GM13976 (cell line): ENCODE results near the gene RBP2.

Experiments used
- DNase-seq: peaks from one replicate; pipeline ENCODE4 v3.0.0; 2012; ENCODE audit warnings: low spot score
- CTCF ChIP-seq: IDR thresholded peaks from 2 replicates; pipeline ENCODE4 v1.5.1; 2012; ENCODE audit warnings: borderline replicate concordance, mild to moderate bottlenecking; ENCODE audit not compliant: insufficient read depth; ENCODE audit errors: extremely low read depth, missing control alignments, control extremely low read depth
- in situ Hi-C: fragments of 300-500 bp; cut with MboI; formaldehyde crosslinking; loops from one replicate; pipeline ENCODE4 v1.12.0; 2022; ENCODE audit warnings: low sequenced_read_pairs, mixed read lengths, inconsistent platforms; ENCODE audit not compliant: unreplicated experiment

Gene RBP2

DNA sequence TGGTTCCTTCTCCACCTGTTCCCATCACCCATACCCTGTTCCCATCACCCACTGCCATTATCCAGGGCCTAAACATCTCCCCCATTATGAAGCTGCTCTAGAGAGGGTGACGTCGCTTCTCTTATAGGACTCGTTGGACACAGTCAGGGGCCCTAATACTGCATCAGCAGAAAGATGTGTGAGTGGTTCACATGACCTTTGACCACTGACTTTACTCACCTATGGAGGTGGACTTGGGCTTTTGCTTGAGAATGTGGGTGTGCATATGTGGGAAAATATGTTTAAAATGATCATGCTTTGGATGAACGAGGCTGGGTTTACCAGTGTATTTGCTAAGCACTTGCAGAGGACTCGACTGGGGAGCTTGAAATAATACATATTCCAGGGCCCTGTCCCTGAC, 26.8 kb downstream of the RBP2 start:
- TF ChIP-seq CTCF, result no peak
- DNase-seq, result no peak
- in situ Hi-C loops, result no loop called here

GRCh38 chr3:139448104-139448503, 28.2 kb downstream of the RBP2 start:
- in situ Hi-C loops, result no loop called here
- TF ChIP-seq CTCF, result no peak
- DNase-seq, result no peak

DNA sequence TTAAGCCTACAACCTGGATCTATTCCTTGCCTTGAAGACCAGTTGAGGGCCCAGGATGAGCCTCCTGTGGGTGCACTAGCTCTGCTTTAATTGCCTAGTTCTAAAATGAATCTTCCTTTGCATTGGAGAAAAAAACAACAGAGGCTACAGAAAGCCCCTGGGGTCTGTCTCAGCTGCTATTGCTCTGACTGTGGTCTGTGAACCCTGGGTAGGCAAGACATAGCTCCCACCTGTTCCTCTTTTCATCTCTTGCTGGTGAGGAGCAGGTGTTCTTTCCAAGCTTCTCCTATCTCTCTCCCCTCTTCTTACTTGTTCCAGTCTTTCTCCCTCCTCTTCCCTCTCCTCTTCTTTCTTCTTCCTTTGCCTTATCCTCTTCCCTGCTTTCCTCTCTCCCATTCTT, 28.8 kb downstream of the RBP2 start:
- in situ Hi-C loops, result no loop called here
- no peak for DNase-seq
- no peak for TF ChIP-seq CTCF

DNA sequence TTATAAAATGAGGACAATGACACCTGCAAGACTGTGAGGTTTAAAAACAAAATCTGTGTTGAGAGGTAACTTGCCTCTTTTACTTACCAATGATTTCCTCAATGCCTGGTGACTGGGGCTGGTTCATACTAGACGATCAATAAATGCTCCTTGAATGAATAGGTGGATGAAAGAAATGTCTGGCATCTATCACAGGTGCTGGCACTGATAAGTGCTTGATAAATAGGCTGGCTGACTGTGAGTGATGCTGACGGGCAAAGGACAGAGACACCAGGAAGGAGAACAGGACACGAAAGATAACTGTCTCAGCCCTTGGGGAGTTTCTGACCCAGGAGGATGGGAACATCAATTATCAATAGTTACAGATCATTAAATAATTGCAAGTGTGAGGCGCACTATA, 31.9 kb downstream of the RBP2 start:
- no peak for TF ChIP-seq CTCF
- in situ Hi-C loops, result no loop called here
- no peak for DNase-seq

GRCh38 chr3:139443186-139443585, 33.1 kb downstream of the RBP2 start:
- no peak for TF ChIP-seq CTCF
- in situ Hi-C loops, result no loop called here
- no peak for DNase-seq

DNA sequence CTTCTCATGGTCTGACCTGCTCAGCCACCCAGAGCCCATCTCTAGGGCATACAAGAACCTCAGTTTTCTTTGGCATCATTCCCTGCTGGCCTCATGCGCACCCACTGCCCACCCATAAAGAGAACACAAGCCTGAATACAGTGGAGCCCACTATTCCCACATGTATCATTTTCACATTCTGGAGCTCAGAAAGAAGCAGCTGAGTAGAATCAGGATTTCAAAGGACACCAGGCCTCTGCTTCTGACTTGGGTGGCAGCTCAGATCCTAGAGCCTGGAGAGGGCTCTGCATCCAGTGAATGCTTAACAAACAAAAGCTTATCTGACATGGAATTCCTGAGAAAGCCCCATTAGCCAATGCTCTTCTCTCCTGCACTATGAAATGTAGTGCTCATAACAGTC, 34.7 kb downstream of the RBP2 start:
- no peak for DNase-seq
- no peak for TF ChIP-seq CTCF
- in situ Hi-C loops, result no loop called here

GRCh38 chr3:139440639-139441556, 35.4 kb downstream of the RBP2 start:
- in situ Hi-C loops, result no loop called here
- no peak for TF ChIP-seq CTCF
- DNase-seq, result no peak
